DND-41 (cell line): ENCODE measurements around the gene FYB1.

Source experiments
- ATAC-seq: fragments of 200-7000 bp; cut with Tn5 transposase; 3 replicates; pipeline ENCODE4 v1.9.1; 2021; ENCODE audit warnings: low read depth; ENCODE audit not compliant: insufficient read depth
- DNase-seq: peaks from one replicate; pipeline ENCODE4 v3.0.0-alpha.2; 2020
- H2AFZ ChIP-seq: 2 replicates; pipeline ENCODE4 v1.6.0; 2012; ENCODE audit warnings: low read depth, low read length
- H3K27ac ChIP-seq: 2 replicates; pipeline ENCODE4 v1.5.1; 2012; ENCODE audit warnings: low read length, inconsistent platforms
- H3K27me3 ChIP-seq: fragments of 200-600 bp; sonication (generic); 2 replicates; pipeline ENCODE4 v1.6.0; 2012; ENCODE audit warnings: low read length, mild to moderate bottlenecking, inconsistent platforms; ENCODE audit not compliant: insufficient read depth, poor library complexity
- H3K36me3 ChIP-seq: 2 replicates; pipeline ENCODE4 v1.5.1; 2012; ENCODE audit warnings: low read length, inconsistent platforms; ENCODE audit not compliant: insufficient read depth
- H3K4me1 ChIP-seq: 2 replicates; pipeline ENCODE4 v1.5.1; 2012; ENCODE audit warnings: mild to moderate bottlenecking, low read length; ENCODE audit not compliant: insufficient read depth
- H3K4me2 ChIP-seq: 2 replicates; pipeline ENCODE4 v1.6.0; 2012; ENCODE audit warnings: mild to moderate bottlenecking, moderate library complexity, low read length, inconsistent platforms; ENCODE audit not compliant: insufficient read depth
- H3K4me3 ChIP-seq, 2 experiments: fragments of 200-600 bp in 1 of 2; shearing (Covaris generic) in 1 of 2; 2 replicates each; pipeline ENCODE4 v1.5.1; 2012 to 2016; ENCODE audit warnings: inconsistent platforms in 2 of 2, low read length in 2 of 2, mild to moderate bottlenecking in 2 of 2, low read depth in 1 of 2, moderate library complexity in 1 of 2
- H3K79me2 ChIP-seq: 2 replicates; pipeline ENCODE4 v1.6.0; 2012; ENCODE audit warnings: low read length, inconsistent platforms; ENCODE audit not compliant: insufficient read depth
- H3K9ac ChIP-seq: 2 replicates; pipeline ENCODE4 v1.6.0; 2012; ENCODE audit warnings: low read depth, mild to moderate bottlenecking, inconsistent platforms, low read length, moderate library complexity
- H3K9me3 ChIP-seq: 2 replicates; pipeline ENCODE4 v1.5.1; 2012; ENCODE audit warnings: low read length, moderate library complexity, mild to moderate bottlenecking, inconsistent platforms; ENCODE audit not compliant: insufficient read depth, severe bottlenecking
- H4K20me1 ChIP-seq: 2 replicates; pipeline ENCODE4 v1.6.0; 2012; ENCODE audit warnings: low read length; ENCODE audit not compliant: insufficient read depth
- EZH2 ChIP-seq: IDR thresholded peaks from 3 replicates; pipeline ENCODE4 v1.6.1; 2012; ENCODE audit warnings: borderline replicate concordance, low read depth, mild to moderate bottlenecking, moderate library complexity, low read length, inconsistent platforms; ENCODE audit not compliant: severe bottlenecking
- TF ChIP-seq, protein P1 (sequence below): IDR thresholded peaks from 2 replicates; pipeline ENCODE4 v1.5.1; 2012; ENCODE audit warnings: borderline replicate concordance, low read length, moderate library complexity, mild to moderate bottlenecking; ENCODE audit not compliant: poor library complexity, severe bottlenecking; ENCODE audit errors: extremely low read depth

The FYB1 gene

DNA sequence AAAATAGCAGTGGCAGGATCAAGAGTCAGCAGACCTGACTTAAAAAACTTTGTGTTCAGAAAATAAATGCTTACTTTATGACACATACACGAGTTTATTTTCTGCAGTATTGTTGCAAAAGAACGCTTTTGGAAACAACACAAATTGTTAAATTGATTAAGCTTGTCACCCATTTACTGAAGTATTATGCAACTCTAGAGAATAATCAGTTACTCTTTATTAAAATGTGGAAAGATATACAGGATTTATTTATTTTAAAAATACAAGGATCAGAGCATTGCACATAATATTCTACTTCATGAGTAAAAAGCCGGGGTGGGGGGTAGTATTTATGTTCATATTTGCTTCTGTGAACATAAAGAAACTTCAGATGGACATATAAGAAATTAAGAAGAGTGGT is 20.0 kb downstream of the FYB1 start:
- peak overlapping the region; percentile 30 for H3K9ac ChIP-seq
- no peak overlapping the region for H2AFZ ChIP-seq
- peak overlapping the region; percentile 46; the same call in 1 of the 2 replicates for H3K4me2 ChIP-seq
- no peaks in the 10 kb centered on the region for H3K9me3 ChIP-seq
- ATAC-seq = no peak
- no peak for TF ChIP-seq EZH2
- TF ChIP-seq, protein P1, sequence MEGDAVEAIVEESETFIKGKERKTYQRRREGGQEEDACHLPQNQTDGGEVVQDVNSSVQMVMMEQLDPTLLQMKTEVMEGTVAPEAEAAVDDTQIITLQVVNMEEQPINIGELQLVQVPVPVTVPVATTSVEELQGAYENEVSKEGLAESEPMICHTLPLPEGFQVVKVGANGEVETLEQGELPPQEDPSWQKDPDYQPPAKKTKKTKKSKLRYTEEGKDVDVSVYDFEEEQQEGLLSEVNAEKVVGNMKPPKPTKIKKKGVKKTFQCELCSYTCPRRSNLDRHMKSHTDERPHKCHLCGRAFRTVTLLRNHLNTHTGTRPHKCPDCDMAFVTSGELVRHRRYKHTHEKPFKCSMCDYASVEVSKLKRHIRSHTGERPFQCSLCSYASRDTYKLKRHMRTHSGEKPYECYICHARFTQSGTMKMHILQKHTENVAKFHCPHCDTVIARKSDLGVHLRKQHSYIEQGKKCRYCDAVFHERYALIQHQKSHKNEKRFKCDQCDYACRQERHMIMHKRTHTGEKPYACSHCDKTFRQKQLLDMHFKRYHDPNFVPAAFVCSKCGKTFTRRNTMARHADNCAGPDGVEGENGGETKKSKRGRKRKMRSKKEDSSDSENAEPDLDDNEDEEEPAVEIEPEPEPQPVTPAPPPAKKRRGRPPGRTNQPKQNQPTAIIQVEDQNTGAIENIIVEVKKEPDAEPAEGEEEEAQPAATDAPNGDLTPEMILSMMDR = no peak
- no peak overlapping the region for H3K27ac ChIP-seq
- H3K79me2 ChIP-seq = no peaks in the 10 kb centered on the region
- no peak for DNase-seq
- H3K4me3 ChIP-seq = no peak overlapping the region
- H3K27me3 ChIP-seq = no peaks in the 10 kb centered on the region
- peaks cover 60% of the 10 kb centered on the region for H3K4me1 ChIP-seq
- peaks cover 4% of the 10 kb centered on the region; the same call in 1 of the 2 replicates for H3K36me3 ChIP-seq
- H4K20me1 ChIP-seq = no peaks in the 10 kb centered on the region

DNA sequence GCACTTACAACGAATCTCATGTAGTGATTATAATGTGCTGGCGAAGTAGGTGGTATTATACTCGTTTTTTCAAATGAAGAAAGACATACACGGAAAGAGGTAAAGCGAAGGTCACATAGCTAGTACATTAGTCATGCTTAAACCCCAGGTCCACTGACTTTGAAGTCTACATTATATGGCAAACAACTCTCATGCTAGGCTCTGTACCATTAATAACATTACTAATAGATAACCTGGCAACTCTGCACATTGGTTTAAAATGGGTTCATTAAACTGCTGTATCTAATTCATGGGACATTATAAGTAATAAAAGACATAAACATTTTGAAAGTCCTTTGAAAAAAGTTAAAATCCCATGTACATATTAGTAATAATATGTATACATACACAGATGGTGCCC is 21.2 kb downstream of the FYB1 start:
- H3K27ac ChIP-seq = no peak overlapping the region
- H3K9me3 ChIP-seq = no peaks in the 10 kb centered on the region
- H3K36me3 ChIP-seq = peaks cover 4% of the 10 kb centered on the region; the same call in 1 of the 2 replicates
- no peaks in the 10 kb centered on the region; the same call in 1 of the 2 replicates for H3K79me2 ChIP-seq
- H2AFZ ChIP-seq = no peak overlapping the region
- no peaks in the 10 kb centered on the region for H4K20me1 ChIP-seq
- no peak for ATAC-seq
- H3K4me1 ChIP-seq = peaks cover 59% of the 10 kb centered on the region
- no peaks in the 10 kb centered on the region for H3K27me3 ChIP-seq
- no peak overlapping the region for H3K4me3 ChIP-seq
- H3K4me2 ChIP-seq = 0 out of 2 replicates have a peak overlapping the region, but pooled peaks have one; percentile 8
- H3K9ac ChIP-seq = no peak overlapping the region
- DNase-seq = no peak
- TF ChIP-seq EZH2 = no peak
- TF ChIP-seq, protein P1 = no peak

DNA sequence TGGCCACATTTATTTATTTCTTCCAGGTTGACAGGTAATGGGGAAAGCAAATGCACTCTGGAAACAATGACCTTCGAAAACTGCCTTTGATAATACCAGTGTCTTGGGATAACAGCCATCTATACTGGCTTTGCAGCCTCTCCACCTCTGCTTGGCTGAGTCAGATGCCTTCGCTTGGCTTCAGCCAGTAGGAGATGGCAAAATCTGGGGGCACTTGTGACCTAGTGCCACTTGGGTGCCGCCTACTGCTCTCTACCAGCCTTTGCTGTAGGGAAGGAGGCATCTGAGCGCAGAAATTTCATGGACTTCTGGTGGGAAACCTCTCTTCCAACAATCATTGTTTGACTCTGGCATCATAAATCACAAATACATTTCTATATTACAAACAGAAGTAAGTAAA is 21.8 kb downstream of the FYB1 start:
- Histone ChIP-seq H3K36me3 (peaks cover 3% of the 10 kb centered on the region; the same call in 1 of the 2 replicates), H3K79me2 (no peaks in the 10 kb centered on the region; the same call in 1 of the 2 replicates), H3K9ac (no peak overlapping the region), H4K20me1 (no peaks in the 10 kb centered on the region), H3K9me3 (no peaks in the 10 kb centered on the region), H3K4me2 (no peak overlapping the region), H3K27ac (no peak overlapping the region), H3K4me3 (no peak overlapping the region), H3K4me1 (peaks cover 59% of the 10 kb centered on the region), H3K27me3 (no peaks in the 10 kb centered on the region), H2AFZ (no peak overlapping the region)
- ATAC-seq = no peak
- no peak for DNase-seq
- no peak for TF ChIP-seq EZH2
- TF ChIP-seq, protein P1 = no peak
